ENCODE measurements around the gene PHF2. TPM values are rescaled to one million over a fixed set of nuclear protein-coding genes. Genes with fewer than 3 reads are reported as not detected.

Gene PHF2
- total and polyA plus RNA-seq, 12 donors = 13.9 to 31.3 (median 23.0) TPM

- ATAC-seq (no peak), DNase-seq (no peak)
- intact Hi-C loops (cut with DNase I) = no loop called here
- Histone ChIP-seq H3K9me3 (peaks cover 0 to 49% (median 9%) of the 10 kb centered on the region in 11 donors), H3K27me3 (peaks cover 0 to 4% (median 0%) of the 10 kb centered on the region in 7 donors), H3K4me1 (no peaks in the 10 kb centered on the region), H3K36me3 (no peaks in the 10 kb centered on the region), H3K4me3 (no peak overlapping the region), H3K27ac (no peak overlapping the region)
- 74 to 81% methylated on average over 7 of the region's 7 CpGs for WGBS, 2 donors
- TF ChIP-seq, protein P1, sequence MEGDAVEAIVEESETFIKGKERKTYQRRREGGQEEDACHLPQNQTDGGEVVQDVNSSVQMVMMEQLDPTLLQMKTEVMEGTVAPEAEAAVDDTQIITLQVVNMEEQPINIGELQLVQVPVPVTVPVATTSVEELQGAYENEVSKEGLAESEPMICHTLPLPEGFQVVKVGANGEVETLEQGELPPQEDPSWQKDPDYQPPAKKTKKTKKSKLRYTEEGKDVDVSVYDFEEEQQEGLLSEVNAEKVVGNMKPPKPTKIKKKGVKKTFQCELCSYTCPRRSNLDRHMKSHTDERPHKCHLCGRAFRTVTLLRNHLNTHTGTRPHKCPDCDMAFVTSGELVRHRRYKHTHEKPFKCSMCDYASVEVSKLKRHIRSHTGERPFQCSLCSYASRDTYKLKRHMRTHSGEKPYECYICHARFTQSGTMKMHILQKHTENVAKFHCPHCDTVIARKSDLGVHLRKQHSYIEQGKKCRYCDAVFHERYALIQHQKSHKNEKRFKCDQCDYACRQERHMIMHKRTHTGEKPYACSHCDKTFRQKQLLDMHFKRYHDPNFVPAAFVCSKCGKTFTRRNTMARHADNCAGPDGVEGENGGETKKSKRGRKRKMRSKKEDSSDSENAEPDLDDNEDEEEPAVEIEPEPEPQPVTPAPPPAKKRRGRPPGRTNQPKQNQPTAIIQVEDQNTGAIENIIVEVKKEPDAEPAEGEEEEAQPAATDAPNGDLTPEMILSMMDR (IDR thresholded peaks at IDR 0.05) = no peak
These were observed 125.9 kb downstream of the PHF2 start for GRCh38 chr9:93702261-93702660.

DNA sequence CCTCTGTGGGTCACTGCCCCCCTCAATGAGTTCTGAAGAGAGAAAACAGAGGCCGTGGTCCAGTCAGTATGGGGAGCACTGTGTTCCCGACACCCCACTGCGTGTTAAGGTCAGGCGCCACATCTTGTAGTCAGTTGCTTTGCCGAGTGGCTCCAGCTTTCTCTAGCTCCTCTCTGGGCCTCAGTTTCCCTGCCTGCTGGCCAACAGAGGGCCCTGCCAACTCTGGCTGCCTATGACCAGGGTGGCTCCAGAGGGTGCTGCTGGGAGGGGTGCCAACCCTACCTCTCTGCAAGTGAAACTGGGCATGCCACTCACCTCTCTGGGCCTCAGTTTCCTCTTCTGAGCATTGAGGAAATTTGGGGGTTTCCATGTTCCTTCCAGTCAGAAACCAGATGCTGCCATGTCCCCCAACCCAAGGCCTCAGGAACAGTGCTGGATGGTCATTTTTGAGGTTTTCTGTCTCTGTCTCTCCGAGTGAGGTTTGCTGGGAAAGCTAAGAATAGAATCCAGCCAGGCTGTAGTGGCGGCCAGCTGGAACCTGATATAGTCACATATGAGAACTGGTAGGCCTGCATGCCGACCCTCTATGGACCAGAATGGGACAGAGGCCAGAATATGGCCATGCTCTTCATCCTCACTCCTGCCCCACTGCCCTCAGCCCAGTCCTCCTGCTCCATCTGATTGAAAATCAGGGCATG is 132.1 kb downstream of the PHF2 start:
- peaks cover 0 to 34% (median 9%) of the 10 kb centered on the region in 11 donors for H3K9me3 ChIP-seq
- no peaks in the 10 kb centered on the region for H3K36me3 ChIP-seq
- no peak overlapping the region for H3K4me3 ChIP-seq
- H3K27me3 ChIP-seq = no peaks in the 10 kb centered on the region
- ATAC-seq (peak in 4 of 8 donors; percentile 41 to 66 (median 62)), DNase-seq (no peak)
- peaks cover 0 to 7% (median 0%) of the 10 kb centered on the region in 9 donors for H3K4me1 ChIP-seq
- TF ChIP-seq, protein P1 (IDR thresholded peaks at IDR 0.05) = no peak
- intact Hi-C loops (cut with DNase I) = no loop called here
- H3K27ac ChIP-seq = no peak overlapping the region
- 70 to 75% methylated on average over 8 of the region's 8 CpGs for WGBS, 2 donors

GRCh38 chr9:93708987-93709302 is 132.6 kb downstream of the PHF2 start:
- 89 to 92% methylated on average over 2 of the region's 2 CpGs for WGBS, 2 donors
- peak in 1 of 8 donors; percentile 19 for ATAC-seq
- no peaks in the 10 kb centered on the region for H3K36me3 ChIP-seq
- DNase-seq = no peak
- intact Hi-C loops (cut with DNase I) = no loop called here
- H3K9me3 ChIP-seq = peaks cover 0 to 29% (median 6%) of the 10 kb centered on the region in 11 donors
- TF ChIP-seq, protein P1 (IDR thresholded peaks at IDR 0.05) = no peak
- no peak overlapping the region for H3K4me3 ChIP-seq
- H3K27me3 ChIP-seq = peaks cover 0 to 5% (median 0%) of the 10 kb centered on the region in 7 donors
- H3K4me1 ChIP-seq = peaks cover 0 to 7% (median 0%) of the 10 kb centered on the region in 9 donors
- H3K27ac ChIP-seq = no peak overlapping the region

- H3K4me1 ChIP-seq = peaks cover 0 to 7% (median 0%) of the 10 kb centered on the region in 9 donors
- ATAC-seq (no peak), DNase-seq (no peak)
- peaks cover 0 to 5% (median 0%) of the 10 kb centered on the region in 7 donors for H3K27me3 ChIP-seq
- no peaks in the 10 kb centered on the region for H3K36me3 ChIP-seq
- H3K4me3 ChIP-seq = no peak overlapping the region
- H3K9me3 ChIP-seq = peaks cover 0 to 21% (median 0%) of the 10 kb centered on the region in 11 donors
- WGBS, 2 donors = 77 to 86% methylated on average over 2 of the region's 2 CpGs
- intact Hi-C loops (cut with DNase I) = no loop called here
- no peak overlapping the region for H3K27ac ChIP-seq
- TF ChIP-seq, protein P1 (IDR thresholded peaks at IDR 0.05) = no peak
These were observed 133.4 kb downstream of the PHF2 start for GRCh38 chr9:93709600-93710369.
